ENCODE measurements around the gene ADCY6. TPM values are rescaled to one million over a fixed set of nuclear protein-coding genes. Genes with fewer than 3 reads are reported as not detected.
A peak's percentile ranks its signal among the peaks of the same experiment; 100 is the strongest.

The ADCY6 gene
- total RNA-seq, 2 experiments from 2014 or later = 0.18 TPM; not detected in 1

DNA sequence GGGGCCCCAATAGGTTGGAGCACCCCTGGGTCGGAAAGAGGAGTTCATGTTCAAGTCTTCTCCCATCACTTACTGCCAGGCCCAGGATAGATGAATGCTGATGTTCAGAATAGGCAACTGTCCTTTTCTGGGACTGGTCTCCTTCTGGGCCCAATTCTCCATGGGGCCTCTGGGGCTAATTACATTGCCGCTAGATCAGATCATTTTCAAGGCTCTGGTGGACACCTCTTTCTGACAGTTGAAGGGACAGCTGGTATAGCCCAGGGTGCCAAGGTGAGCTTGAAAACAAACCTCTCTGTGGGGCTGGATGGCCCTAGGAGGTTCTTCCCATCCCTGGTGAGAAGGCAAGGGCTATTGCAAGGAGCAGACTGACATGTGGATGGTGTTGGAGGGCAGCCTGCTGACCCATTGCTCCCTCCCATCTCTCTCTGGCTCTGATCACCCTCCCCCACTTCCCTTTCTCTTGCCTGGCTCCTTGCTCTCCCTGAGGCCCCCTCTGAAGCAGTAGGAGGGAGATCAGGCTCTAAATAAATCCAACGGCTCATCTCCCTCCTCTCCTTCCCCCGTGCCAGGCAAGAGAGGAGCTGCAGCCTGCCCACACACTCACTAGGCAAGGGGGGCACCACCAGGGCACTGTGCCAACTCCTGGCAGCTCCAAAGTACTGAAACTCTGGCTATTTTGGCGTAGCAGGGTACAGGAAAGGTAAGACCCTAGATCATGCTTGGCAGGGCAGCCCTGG is 31.3 kb upstream of the ADCY6 start:
- DNase-seq = no peak
- Mint-ChIP-seq H3K36me3 (no peaks in the 10 kb centered on the region), H3K4me3 (no peak overlapping the region), H3K9me3 (no peaks in the 10 kb centered on the region), H3K4me1 (peaks cover 21% of the 10 kb centered on the region), H3K27ac (no peak overlapping the region), H3K27me3 (peaks cover 24% of the 10 kb centered on the region)

DNA sequence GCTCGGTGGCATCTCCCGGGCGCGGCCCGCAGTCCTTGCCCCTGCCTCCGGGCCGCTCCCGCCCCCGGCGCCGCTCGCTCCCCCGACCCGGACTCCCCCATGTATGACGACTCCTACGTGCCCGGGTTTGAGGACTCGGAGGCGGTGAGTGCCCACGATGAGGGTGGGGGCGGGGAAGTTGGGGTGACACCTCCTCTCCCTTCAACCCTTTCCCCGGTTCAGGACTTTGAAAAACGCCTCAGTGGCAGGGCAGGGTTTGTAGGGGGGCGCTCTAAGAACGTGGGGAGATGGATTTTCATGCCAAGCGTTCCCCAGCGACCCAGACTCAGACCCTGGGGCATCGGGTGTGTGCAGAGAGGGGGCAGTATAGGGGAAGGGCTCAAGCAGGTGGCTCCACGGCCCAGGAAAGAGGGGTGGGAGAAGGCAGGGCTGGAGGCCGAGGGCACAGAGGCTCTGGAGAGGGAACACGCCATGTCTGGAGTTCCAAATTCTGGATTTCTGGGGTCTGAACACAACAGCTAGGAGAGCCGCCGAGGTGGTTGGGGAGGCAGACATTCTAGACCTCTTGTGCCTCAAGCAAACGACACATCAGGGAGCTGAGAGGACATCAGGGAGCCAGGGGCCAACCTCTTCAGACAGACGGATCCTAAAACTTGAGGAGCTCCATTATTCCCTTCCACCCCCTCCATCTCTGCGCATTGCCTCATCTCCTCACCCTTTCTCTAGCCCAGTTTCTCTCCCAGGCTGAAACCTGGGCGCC is 30.1 kb upstream of the ADCY6 start:
- H3K4me1 Mint-ChIP-seq = peaks cover 21% of the 10 kb centered on the region

DNA sequence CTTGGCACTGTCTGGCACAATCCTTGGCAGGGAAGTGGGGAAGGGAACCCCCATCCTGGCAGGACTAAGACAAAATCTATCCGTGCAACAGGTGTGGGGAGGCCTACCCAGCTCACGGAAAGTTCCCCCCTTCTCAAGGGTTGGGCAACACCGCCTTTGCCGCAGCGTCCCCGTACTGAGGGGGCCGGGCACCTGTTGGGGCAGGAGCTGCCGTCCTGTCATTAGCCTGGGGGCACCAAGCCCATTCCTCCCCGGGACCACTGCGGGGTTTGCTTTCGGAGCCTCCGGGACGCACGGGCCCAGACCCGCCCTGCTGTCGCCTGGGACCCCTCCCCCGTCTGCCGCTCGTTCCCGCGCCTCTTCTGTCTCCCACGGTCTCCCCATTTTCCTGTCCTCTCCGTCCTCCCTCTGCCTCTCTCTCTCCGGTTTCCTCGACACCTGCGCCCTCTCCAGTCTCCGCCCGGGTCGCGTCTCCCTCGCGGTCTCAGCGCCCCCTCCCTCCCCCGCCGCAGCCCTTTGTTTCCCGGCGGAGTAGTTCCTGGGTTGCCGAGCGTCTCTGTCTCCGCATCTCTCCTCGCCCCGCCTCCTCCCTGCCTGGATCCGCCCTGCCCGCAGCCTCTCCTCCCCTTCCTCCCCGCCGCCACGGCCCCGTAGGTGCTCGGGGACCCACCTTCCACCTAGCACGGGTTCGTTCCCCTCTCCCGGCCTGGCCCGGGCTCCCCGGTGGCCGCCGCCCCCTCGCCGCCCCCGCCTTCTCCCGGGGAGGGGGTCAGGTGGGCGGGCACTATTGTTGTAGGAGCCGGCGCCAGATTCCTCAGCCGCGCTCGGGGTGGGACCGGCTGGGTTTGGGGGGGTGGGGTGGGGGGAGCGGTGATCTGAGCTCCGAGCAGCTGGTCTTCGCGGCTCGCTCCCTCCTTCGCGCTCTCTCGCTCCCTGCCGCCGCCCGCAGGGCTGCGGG is 29.3 kb upstream of the ADCY6 start, which contains the start of gene CACNB3:
CACNB3 (plus strand) TSS at position 624 of the 958 bp plus-strand sequence. CDS start 434 bp downstream, outside the sequence.
- Mint-ChIP-seq H3K9me3 (no peaks in the 10 kb centered on the region), H3K4me3 (peak within 1 kb of the TSS; percentile 83), H3K27me3 (peaks cover 26% of the 10 kb centered on the region), H3K27ac (no peak within 1 kb of the TSS), H3K36me3 (no peaks in the 10 kb centered on the region), H3K4me1 (peaks cover 26% of the 10 kb centered on the region)
- peak; percentile 79 for DNase-seq

More for the DNA sequence above, 30.1 kb upstream of the ADCY6 start:
- H3K27me3 Mint-ChIP-seq = peaks cover 26% of the 10 kb centered on the region
- no peaks in the 10 kb centered on the region for H3K9me3 Mint-ChIP-seq
- peak overlapping the region; percentile 83 for H3K4me3 Mint-ChIP-seq
- no peak for DNase-seq
- H3K27ac Mint-ChIP-seq = no peak overlapping the region
- H3K36me3 Mint-ChIP-seq = no peaks in the 10 kb centered on the region

DNA sequence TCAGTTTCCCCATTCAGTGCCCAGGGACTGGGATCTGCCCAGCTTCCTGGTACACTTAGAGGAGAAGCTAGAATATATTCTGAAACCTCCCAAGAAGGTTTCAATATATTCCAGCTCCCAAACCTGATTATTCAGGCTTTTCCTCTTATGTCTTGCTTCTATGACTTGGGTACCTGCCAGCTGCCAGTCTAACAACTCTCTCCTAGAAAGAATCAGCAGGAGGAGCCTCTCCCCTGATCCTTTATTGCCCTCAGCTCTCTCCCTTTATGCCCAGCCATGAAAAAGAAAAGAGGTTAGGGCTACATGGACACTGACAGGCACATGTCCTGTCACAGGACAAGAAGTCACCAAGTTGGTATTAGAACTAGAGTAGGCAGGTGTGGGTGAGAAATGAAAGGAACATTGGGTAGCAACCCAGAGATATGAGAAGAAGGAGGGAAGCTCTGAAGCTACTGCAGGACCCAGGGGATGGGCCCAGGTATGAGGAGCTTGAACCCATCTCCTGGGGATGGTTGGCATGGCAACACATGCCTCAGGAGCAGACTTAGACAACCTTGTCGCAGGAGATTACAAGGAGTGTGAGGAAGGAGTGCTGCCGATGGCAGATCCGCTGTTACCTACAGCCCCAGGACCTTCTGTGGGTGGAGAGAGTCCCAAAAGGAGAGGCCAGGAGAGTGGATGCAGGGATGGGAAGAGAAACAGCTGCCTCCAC is 27.4 kb upstream of the ADCY6 start:
- no peaks in the 10 kb centered on the region for H3K9me3 Mint-ChIP-seq
- peak overlapping the region; percentile 86 for H3K4me3 Mint-ChIP-seq
- H3K4me1 Mint-ChIP-seq = peaks cover 26% of the 10 kb centered on the region
- no peak overlapping the region for H3K27ac Mint-ChIP-seq
- H3K27me3 Mint-ChIP-seq = peaks cover 26% of the 10 kb centered on the region
- H3K36me3 Mint-ChIP-seq = no peaks in the 10 kb centered on the region
- no peak for DNase-seq

DNA sequence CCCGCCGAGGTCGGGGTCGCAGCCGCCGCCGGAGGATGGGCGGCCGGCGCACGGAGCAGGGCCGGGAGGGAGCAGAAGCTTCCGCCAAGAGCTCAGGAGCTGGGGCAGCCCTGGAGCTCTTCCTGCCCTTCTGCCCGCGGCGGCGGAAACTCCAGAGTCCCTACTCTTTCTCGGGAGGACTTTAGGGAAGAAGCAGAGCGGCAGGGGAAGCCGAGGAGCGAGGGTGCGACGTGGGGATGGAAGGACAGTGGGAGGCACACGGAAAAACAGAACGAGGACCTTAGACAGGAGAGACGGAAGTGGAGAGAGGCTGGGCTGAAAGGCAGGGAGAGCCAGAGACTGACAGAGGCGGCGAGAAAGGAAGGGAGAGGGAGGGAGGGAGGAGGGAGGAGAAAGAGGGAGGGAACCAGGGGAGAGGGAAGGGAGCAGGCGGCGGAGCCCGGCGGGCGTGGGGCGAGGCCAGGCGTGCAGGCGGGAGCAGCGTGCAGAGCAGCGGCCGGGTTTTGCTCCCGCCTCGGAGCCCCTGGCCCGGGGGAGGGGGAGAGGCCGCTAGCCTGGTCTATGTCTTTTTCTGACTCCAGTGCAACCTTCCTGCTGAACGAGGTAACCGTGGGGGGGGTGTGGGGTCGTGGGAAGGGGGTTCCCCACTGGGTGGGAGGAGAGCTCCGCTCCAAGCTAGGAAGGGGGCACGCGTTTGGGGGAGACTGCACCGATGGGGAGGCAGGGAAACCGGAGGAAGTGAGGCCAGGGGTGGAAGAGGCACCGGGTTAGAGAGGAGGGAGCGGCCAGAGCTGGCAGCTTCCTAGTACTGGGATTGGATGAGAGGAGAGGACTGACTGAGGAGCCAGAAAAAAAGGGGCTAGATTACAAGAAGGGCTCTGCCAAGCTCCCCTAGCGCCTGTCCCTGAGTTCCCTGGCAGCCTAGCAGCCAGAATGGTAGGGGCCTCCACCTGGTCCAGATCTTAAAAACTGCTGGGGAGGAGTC is 26.5 kb upstream of the ADCY6 start:
- no peaks in the 10 kb centered on the region for H3K9me3 Mint-ChIP-seq
- peak; percentile 50 for DNase-seq
- peaks cover 26% of the 10 kb centered on the region for H3K27me3 Mint-ChIP-seq
- H3K36me3 Mint-ChIP-seq = no peaks in the 10 kb centered on the region
- peaks cover 26% of the 10 kb centered on the region for H3K4me1 Mint-ChIP-seq
- peak overlapping the region; percentile 78 for H3K27ac Mint-ChIP-seq
- peak overlapping the region; percentile 86 for H3K4me3 Mint-ChIP-seq

DNA sequence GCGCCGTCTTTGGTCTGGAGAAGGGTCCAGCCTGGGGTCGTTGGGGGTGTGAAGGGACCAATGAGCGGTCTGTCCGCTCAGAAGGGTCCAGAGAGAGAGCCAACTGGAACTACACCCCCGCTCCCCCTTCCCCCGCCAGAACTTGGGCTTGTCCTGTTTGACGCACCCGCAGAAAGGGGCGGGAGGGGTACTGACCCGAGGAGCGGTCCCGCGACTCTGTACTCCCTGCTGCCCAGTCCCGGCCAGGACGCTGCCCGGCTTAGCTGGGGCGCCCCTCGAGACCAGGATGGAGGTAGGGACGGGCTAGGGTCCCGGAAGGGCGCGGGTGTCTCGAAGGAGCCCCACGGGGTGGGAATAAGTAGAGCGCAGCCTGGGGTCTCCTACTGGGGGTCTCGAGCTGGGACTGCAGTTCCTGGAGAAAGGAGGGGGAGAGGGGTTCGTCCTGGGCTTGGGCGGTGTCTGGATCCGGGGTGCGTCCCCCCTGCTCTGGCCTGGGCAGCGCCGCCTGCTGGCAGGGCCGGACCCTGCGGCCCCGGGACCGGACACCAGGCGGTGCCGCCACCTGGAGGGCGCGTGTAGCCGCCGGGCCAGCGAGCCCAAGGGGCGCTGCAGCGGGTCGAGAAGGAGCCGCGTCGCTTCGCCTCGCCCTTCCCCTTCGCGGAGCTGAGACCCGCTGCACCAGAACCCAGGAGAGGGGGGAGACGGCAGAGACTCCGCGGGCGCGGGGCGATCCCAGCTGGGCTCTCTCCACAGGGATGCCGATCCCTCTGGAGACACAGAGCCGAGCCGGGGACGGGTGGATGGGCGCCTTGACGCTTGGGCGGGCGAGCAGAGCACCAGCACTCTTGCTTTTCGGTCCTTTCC is 25.6 kb upstream of the ADCY6 start:
- peak overlapping the region; percentile 54 for H3K27ac Mint-ChIP-seq

DNA sequence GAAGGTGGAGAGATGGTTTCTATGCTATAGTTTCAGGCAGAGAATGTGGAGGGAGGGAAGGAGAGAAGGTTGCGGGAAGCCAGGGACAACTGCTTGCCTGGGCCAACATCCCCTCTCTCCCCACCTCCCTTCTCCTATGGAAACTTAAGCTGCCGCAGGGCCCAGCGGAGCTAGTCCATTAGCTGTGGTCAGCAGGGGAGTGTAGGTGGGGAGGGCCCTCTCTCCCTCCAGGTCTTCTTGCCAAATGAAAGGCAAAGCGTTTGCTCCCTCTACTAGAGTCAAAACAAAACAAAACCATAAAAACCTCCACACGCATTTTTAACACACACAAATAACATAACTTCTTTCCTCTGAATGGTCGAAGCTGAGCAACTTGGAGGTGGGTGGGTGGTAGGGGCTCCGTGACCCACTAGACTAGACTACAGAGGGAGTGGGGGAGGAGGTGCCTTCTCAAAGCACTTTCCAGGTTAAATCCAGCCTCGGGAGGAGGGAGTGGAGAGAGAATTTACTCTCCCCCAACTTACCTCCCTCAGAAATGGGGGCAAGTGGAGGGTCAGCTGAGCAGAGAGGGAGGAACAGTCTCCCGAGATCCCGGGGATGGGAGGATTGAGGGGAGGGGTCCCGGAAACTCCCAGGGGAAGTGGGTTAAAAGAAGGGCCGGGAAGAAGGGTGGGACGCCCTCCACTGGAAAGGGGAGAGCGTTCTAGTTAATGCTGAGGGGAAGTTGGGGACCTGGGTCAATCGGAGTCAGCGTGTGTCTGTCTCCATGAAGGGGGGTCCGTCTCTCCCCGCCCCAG is 24.8 kb upstream of the ADCY6 start:
- Mint-ChIP-seq H3K4me3 (peak overlapping the region; percentile 86), H3K4me1 (peaks cover 24% of the 10 kb centered on the region), H3K36me3 (no peaks in the 10 kb centered on the region), H3K27me3 (peaks cover 26% of the 10 kb centered on the region), H3K27ac (no peak overlapping the region), H3K9me3 (no peaks in the 10 kb centered on the region)
- no peak for DNase-seq

More for the DNA sequence above, 25.6 kb upstream of the ADCY6 start:
- no peaks in the 10 kb centered on the region for H3K9me3 Mint-ChIP-seq
- peak; percentile 87 for DNase-seq
- peaks cover 26% of the 10 kb centered on the region for H3K4me1 Mint-ChIP-seq
- peaks cover 26% of the 10 kb centered on the region for H3K27me3 Mint-ChIP-seq
- H3K36me3 Mint-ChIP-seq = no peaks in the 10 kb centered on the region
- H3K4me3 Mint-ChIP-seq = peak overlapping the region; percentile 86

DNA sequence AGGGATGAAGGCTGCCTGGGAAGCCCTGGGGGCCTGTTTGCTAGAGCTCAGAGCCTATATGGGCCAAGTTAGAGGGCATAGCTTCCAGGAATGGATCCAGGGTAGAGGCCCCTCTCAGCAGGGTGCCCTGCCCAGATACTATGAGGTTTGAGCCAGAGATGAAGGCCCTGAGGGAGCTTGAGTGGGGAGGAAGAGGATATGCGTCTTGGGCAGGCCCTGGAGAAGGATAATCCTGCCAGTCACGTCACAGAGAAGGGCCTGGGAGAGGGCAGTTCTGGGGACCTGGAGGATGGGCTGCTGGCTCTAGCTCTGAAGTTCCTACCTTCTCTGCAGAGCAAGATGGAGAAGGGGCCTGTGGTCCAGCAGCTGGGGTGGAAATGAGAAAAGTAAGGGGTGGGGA is 23.5 kb upstream of the ADCY6 start:
- no peak overlapping the region for H3K27ac Mint-ChIP-seq
- no peak overlapping the region for H3K4me3 Mint-ChIP-seq
- no peak for DNase-seq
- no peaks in the 10 kb centered on the region for H3K9me3 Mint-ChIP-seq
- no peaks in the 10 kb centered on the region for H3K36me3 Mint-ChIP-seq
- H3K27me3 Mint-ChIP-seq = peaks cover 21% of the 10 kb centered on the region
- peaks cover 19% of the 10 kb centered on the region for H3K4me1 Mint-ChIP-seq

DNA sequence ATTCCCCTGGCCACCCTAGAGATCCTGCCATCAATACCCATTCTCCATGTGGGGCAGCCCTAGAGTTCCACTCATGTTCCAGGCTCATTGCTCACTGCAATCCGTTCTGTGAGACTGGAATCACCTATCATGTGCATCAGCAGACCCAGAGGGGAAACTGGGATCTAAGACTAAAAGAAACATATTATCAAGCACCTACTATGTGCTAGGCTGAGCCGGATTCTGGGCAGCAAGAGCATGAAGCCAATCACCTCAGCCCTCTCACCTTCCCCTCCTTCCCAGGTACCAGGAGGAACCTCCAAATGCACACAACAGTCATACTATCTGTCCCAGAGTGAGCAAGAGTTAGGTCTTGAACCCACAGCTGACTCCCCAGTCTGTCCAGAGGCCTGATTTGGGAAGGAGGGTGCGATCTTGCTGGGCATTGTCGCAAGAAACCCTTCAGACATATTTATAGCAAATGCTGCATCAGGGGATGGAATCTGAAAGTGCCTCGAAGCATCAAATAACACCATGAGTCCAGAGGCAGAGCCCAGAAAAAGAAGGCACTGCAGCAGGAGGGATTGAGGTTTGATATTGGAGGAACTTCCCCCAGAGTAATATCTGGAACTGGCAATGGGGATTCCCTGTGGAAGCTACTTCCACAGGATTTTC is 22.7 kb upstream of the ADCY6 start:
- Mint-ChIP-seq H3K4me1 (peaks cover 16% of the 10 kb centered on the region), H3K36me3 (no peaks in the 10 kb centered on the region), H3K27me3 (peaks cover 13% of the 10 kb centered on the region), H3K27ac (no peak overlapping the region), H3K9me3 (no peaks in the 10 kb centered on the region), H3K4me3 (no peak overlapping the region)
- DNase-seq = no peak

DNA sequence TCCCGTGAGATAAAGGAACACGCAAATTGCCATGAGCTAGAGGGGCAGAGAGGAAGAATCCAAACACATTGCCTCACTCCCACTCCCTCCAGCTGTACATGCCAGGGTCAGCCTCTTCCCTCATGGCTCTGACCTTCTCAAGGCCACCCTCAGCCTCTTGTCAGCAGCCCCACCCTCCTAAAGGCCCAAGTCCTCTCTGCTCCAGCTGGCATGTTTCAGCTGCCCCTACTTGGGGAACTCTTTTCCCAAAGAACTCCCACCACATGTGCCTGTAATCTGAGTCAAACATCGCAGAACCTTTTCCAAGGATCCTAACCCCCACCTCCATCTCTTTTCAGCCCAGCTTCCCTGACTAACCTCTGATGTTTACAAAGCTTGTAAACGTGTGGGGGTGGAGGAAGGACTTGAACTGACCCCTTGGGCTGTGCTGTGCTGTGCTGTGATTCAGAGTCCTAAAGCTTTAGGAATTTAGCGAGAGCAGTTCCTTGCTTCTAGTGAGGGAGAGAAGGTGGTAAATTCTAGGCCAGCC is 22.1 kb upstream of the ADCY6 start:
- Mint-ChIP-seq H3K9me3 (no peaks in the 10 kb centered on the region), H3K36me3 (no peaks in the 10 kb centered on the region), H3K27me3 (peaks cover 8% of the 10 kb centered on the region), H3K4me3 (no peak overlapping the region), H3K4me1 (peaks cover 12% of the 10 kb centered on the region), H3K27ac (no peak overlapping the region)
- DNase-seq = no peak

DNA sequence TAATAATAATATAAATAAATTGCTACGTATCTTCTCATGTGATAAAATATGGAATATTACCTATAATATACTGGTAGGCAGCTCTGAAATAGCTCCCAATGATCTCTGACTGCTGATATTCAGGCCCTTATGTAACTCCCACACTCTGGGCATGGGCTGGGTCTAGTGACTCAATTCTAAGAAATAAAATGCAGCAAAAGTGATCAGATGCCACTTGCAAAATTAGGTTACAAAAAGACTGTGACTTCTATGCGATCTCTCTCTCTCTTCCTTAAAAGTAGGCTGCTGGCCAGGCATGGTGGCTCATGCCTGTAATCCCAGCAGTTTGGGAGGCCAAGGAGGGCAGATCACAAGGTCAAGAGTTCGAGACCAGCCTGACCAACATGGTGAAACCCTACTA is 19.1 kb upstream of the ADCY6 start:
- peaks cover 5% of the 10 kb centered on the region for H3K4me1 Mint-ChIP-seq
- H3K4me3 Mint-ChIP-seq = no peak overlapping the region
- H3K27me3 Mint-ChIP-seq = no peaks in the 10 kb centered on the region
- no peak overlapping the region for H3K27ac Mint-ChIP-seq
- no peaks in the 10 kb centered on the region for H3K36me3 Mint-ChIP-seq
- H3K9me3 Mint-ChIP-seq = no peaks in the 10 kb centered on the region
- no peak for DNase-seq
